HG03196 (cell line): ENCODE measurements around the gene PRKCE.
A peak's percentile ranks its signal among the peaks of the same experiment; 100 is the strongest.

Experiments
- ATAC-seq: cut with Tn5 transposase; IDR thresholded peaks from one replicate; pipeline ENCODE4 v1.9.1; 2021; ENCODE audit not compliant: unreplicated experiment

PRKCE gene

DNA sequence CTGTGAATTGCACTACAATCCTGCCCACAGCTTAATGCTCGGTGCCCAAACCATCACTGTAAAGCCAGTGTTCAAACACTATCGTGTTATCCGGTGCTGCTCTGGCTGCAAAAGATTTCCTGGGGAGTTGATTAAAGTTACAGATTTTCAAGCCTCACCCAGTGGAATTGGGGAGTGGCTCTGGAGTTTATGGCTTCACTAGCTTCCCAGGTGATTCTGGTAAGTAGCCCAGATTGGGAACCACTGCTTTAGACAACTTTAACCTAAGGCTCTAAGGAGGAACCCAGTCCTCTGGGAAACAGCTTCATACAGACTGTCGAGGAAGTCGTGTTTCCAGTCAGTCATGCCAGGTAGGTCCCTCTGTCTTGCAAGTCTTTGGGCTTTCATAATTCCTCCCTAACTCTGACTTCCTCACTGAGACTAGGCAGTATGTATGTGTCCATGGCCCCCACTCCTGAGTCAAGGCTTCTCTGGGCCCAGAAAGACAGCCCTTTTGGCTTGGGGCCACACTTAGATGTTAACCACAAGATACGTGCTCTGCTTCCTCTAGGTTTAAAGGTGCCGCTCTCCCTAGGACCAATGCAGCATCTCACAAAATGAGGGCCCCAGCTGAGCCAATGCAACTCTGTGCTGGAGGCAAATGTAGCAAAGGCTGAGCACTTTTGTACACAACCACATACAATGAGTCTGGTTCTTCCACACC is 299.7 kb downstream of the PRKCE start:
- no peak for ATAC-seq

DNA sequence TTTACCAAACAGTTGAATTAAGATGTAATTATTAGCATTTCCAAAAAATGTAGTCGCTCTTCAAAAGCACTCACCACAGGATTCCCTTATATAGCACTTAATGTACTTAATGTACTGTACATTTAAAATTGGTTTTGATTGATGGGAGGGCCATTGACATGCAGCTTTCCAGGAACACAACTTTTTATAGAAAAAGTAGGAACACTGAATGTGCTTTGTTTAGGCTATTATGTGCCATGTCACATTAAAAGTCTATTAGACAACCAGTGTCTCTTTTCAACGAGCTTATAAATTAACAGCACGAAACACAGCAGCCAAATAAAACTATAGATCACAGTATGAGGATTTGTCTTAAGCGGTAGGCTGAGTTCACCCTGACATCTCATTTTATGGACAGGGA is 301.1 kb downstream of the PRKCE start:
- no peak for ATAC-seq

DNA sequence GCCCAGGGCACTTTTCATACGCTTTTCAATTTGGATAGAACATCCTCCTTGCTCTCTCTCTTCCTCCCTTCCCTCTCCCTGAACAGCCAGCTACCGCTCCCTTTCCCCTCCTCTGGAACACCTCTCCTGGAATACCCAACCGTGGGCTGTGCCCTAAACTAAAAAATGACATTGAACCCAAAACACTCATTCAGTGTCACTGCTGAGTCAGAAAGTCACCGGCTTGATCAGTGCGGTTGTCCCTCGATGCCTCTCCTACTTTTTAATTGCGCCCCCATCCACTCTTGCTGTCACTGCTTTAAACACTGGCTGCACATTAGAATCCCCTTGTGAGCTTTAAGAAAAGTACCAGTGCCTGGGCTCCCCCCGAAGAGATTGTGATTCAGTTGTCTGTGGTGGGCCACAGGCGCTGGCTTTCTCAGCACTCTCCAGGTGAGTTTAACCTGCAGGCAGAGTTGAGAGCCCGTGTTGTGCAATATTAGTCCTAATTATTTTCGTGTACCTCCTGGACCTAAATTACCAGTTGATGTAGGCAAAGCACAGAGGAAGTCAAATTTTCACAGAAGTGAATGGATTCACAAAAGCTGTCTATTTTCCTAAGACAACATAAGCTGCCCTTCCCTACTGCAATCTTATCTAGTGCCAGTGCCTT is 302.0 kb downstream of the PRKCE start:
- no peak for ATAC-seq

DNA sequence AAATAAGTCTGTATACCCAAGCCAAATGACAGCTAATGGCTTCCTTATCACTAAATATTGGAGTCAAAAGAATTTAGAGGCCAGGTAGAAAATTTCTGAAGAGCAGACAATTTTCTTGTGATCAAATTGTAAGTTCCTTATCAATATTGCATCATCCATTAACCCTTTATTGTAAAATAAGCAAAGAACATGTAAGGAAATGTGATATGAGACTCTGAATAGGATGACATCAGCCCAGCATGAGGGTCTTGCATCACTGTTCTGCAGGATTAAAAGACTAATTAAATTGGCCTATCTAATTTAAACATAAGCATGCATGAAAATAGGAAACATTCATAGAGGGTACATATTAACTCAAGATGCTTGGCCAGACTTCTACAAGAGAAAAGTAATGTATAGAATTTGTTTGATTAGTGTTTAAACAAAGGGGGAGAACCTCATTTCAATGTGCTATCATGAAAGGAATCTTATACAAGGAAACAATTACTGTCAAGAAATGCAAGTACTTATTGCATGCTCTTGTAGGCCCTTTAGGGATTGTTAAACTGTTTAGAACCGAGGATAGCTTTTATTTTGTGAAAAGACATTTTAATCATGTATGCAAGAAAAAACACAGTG is 302.9 kb downstream of the PRKCE start:
- no peak for ATAC-seq

DNA sequence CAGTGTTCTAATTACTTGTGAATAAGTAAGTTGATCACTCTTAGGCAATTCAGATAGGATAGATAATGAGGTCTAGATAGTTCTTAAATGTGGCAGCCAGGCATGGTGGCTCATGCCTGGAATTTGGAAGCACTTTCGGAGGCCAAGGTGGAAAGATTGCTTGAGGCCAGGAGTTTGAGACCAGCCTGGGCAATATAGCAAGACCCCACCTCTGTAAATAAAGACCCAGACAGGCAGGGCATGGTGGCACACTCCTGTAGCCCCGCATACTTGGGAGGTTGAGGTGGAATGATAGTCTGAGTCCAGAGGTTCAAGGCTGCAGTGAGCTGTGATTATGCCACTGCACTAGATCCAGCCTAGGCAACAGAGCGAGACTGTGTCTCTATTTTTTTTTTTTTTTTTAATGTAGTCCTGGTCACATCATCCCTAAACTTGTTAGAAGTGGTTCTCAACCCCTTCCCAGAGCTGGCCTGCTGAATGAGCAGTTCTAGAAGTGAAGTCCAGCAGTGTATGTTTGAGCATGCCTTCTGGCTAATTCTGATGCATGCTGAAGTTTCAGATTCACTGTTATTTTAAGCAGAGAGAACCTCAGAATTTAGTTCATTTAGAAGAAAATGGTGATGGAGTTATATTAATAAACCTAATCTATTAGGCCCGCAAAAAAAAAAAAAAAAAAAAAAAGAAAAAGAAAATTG is 306.2 kb downstream of the PRKCE start:
- no peak for ATAC-seq

DNA sequence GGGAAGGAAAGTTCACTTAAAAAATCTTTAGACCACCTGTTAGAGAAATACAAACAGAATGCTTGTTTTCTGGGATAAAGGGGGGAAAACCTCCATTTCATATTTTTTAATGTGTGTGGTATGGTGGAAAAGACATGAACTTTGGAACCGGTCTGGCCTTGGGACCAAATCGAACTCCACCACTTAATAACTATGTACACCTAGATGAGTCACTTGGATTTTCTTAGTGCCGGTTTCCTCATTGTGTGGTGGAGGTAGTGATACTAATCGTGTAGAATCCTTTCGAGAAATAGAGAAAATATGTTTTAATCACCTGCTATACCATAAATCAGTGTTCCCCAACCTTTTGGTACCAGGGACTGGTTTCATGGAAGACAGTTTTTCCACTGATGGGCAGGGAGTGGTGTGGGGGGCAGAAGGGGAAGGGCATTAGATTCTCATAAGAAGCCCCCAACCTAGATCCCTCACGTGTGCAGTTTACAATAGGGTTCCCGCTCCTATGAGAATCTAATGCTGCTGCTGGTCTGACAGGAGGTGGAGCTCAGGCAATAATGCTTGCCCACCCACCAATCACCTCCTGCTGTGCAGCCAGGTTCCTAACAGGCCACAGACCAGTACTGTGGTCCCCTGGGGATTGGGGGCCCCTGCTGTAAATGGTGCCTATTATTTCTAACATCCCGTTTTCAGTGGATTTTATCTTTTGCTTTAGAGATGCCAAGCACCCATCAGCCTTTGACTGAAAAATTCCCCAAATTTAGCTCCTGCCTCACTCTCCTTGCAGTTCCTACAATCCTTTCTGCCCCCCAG is 308.8 kb downstream of the PRKCE start:
- ATAC-seq: no peak

DNA sequence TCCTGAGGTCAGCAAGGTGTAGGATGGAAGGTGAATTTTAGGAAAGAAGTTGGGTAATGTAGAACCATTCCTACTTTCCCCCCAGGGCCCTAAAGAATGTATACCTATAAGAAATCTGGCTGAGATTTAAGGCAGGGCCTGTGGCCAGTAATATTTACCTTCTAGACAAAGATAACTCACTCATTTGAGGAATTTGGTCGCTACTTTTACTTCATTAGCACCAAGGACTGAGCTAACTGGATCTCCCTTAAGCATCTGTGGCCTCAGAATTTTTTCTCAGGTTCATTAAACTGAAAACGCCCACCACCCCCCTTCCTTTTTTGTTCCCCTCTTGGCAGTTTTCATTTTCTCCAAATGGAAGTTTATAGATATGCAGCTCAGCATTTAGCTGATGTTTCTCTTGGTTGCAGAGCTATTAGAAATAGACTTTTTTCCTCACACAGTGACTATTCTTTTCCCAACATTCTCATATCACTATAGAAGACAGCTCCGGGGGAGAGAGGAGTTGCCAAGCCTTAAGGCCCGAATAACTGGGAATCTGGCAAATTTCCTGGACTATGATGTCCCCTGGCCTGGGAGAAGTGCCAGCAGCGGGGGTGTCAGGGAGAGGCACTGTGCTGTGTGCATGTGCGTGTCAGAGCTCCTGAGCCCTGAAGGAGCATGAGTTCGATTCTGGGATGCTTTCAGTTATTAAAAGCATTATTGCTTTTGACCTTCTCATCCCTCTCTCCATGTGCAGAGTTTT is 310.9 kb downstream of the PRKCE start:
- ATAC-seq: no peak

DNA sequence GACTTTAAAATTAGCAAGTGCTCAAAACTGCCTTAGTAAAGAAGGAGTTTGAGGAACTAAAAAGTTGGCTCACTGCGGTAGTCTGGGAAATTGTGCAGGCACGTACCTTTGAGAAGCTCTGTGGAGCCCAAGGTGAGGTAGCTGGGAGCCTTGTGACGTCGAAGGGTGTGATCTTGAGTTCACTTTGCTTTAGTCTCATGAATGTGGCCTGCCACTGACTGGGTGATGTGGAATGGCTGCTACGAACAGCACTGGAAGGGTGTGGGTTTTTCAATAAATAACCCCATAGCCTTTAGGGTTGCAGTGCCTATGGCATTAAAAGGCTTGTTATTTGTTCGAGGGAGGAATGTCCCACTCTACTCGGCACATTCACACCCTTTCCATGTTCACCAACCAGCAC is 312.3 kb downstream of the PRKCE start:
- ATAC-seq: no peak

DNA sequence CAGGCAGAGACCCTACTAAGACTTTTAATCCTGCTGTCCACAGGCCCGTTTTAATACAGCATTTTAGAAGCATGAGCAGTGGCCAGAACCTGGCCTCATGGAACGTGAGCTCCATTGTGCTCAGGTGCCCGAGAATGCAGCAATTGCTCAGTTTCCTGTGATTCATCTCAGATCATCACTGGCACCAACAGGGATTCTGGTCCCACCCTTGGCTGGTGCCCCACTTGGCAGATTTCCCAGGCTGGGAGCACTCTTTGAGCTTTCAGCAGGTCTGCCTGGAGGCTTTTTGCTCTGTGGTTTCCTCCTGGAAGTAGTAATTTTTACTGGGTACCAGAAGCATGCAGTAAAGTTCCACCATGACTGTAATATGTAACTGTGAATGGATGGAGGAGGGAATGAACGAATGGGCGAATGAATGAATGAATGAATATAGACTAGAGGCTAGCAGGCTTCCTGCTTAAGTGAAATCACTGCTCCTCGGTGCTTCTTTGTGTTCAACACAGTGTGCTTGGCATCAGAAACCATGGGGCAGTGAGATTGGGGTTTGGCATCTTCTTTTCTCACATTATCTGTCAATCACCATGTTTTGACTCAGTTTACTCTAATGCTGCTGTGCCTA is 312.9 kb downstream of the PRKCE start:
- ATAC-seq: no peak

DNA sequence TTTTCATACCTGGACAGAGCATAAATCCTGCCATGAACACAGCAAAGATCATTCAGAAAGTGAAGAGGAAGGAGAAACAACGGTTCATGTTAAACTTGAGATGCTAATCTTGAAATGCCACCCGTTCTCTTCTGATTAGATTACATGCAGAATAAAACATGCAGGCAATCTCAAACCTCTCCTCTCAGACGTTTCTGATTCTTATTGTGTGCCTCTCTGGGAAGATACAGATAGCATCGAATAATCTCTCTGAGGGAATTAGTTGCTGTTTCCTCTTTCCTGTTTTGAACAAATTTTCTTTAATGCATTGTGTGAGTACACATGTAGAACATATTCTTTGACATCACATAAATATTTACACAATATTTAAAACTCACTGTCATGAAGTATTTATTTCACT is 313.4 kb downstream of the PRKCE start:
- no peak for ATAC-seq

DNA sequence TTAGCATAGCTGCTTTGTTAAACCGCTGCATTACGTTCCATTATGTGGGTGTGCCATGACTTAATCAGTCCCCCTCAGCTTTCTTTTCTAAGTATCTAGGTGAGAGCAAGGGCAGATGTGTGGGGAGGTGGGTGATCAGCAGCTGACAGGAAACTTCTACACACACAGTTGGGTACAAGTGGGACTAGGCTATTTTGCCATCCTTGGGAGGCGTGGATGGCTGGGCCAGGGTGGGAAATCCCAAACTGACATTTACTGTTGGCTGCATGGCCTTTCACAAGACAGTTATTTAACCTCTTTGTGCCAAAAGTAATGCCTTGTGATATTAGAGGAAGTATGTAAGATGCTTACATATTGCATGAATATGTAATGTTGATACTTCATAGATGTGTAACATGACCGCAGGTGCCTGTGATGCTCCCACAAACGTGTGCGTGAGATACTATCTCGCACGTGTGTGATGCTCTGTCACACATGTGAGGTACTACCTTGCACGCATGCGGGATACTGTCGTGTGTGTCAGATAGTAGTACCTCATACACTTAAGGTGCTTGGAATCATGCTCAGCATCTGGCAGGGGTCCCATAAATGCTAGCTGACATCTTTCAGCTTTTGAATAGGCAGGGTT is 314.5 kb downstream of the PRKCE start:
- no peak for ATAC-seq

DNA sequence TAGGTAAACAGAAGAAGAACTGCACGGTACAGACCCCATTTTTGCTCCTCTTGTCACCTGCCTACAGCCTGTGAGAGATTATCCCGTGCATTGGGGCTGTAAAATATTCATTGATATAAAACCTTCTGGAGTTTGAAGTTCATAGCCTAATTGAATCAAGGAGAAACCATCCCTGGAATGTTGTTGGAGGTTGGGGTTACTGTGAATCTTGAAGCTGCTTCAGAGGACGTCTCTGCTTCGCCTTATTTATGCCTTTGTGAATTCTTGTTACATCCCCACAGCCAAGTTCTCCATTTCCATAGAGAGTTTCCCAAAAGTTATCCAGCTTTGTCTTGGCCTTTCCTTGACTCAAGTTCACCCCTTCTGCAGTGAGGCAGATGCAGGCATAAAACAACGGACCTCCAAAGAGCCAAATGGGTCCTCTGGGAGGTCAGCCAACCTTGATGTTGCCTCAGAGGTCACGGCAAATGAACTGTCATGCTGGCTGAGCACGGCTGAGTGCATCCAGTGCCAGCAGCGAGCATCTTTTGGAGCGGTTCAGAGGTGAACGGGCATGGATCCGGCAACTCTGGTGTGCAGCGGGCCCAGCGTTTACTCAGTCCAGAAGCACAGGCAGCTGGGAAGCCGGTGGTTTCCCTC is 317.6 kb downstream of the PRKCE start:
- no peak for ATAC-seq

DNA sequence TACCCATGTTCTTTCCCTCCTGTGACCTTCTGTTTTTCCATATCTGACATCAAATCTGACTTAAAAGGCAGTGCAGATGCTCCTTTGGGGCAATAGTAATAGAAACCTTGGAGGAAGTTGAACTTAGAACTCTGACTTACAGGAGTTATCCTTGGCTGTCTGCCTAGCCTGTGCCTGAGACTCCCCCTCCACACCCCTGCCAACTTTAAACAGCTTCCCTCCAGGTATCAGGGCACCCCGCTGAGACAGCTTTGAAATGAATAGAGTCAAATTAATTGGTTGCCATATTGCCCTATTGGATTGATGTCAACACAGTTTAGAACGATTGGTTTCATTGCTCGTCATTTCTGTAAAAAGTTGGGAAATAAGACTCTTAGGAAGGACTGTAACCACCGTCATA is 322.0 kb downstream of the PRKCE start:
- ATAC-seq: no peak

DNA sequence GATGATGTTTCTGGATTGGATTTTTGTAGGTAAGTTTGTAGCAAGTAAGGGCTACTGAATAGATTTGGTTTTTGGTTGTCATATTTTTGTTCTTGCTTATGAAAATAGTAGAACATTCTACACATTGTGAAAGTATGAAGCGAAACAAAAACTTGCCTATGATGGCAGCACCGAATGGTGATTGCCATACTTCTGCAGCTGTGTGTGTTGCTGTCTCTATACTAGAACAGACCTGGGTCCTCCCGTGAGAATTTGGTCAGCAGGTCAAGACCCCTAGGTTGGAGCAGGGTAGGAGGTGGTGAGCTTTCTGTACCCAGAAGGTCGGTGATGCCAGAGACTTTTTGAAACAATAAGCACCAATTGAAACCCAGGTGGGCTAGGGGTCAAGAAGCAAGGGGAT is 322.6 kb downstream of the PRKCE start:
- ATAC-seq: peak; percentile 62

DNA sequence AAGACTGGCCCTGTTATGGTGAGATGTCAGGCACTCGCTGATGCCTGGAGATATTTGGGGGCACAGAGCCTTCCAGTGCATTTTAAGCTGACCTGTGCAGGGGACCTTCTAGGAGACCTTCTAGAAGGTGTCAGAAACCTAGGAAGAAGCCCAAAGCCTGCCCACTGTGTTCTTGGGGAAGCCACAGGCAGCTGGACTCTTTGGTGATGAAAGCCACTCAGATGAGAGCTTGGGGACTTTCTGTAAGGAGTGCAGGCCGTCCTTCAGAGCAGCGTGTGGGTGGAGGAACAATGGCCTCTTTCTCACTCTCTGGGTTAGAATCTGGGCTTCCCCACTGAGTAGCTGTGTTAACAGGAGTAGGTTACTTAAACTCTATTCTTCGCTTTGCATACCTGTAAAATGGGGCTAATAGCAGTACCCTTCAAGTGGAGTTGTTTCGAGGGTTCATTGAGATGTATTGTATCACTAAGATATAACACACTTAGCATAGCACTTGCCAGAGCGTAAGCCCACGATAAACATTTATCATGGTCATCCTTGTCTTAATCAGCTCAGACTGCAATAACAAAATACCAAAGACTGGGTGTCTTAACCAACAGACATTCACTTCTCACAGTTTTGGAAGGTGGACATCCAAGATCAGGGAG is 323.4 kb downstream of the PRKCE start:
- no peak for ATAC-seq

DNA sequence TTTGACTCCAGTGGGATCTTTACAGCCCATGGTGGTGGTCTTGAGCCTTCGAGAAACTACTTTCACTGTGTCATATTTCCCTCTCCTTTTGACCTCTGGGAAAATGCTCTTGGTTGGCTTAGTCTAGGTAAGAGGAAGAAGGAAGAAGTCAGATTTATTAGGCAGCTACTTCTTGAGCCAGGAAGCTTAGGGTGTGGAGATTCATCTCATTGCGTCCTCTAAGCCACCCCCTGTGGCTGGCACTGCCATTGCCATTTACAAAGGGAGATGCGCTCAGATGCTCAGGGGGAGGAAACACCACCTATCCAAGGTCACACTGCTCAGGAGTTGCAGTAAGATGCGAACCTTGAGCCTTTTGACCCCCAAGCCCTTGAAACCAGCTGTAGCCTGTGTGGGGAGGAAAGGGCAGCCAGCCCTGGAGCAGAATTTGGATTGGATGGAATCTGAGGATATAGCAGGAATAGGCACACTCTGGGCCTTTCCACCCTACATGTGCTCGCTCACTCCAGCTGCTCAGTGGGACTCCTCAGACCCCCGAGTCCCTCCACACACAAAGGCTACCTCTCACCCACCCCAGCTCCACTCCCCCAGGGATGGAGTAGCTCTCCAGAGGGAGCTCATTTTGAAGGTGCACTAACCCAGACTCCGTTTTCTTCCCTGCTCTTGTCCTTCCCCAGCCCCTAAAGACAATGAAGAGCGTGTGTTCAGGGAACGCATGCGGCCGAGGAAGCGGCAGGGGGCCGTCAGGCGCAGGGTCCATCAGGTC is 324.5 kb downstream of the PRKCE start:
- no peak for ATAC-seq

DNA sequence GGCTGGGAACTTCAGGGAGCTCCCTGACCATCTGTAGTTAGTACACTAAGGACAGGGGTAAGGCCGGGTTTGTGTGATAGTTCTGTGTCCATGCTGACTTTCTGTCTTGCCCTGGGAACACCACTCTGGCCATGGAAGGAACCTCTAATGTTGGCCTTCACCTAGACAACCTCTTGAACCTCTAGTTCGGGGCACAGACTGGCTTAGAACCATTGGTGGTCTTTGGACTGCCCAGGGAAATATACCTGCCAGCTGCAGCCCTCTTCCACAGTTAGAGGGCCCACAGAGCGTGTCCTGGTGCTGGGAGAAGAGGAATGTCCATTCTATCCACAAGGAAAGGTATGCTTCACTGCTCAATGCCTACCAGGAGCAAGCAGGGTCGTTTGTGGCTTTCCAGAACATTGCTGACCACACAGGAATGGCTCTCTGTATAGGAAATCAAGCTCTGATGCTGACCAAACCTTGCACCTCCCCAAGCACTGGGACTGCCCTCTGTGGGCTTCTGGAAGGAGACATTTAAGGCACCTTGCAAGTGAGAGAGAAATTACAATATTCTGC is 326.9 kb downstream of the PRKCE start:
- no peak for ATAC-seq
